Nephron (organoid): ENCODE results near the gene YWHAQ.

Source experiments
- H3K27ac Mint-ChIP-seq, 3 experiments: 2 replicates each; pipeline ENCODE4 v1.8.0; 2020; ENCODE audit warnings: mixed read lengths in 3 of 3, mild to moderate bottlenecking in 2 of 3, moderate library complexity in 1 of 3
- H3K27me3 Mint-ChIP-seq: 2 replicates; pipeline ENCODE4 v1.8.0; 2021; ENCODE audit warnings: low read depth, mild to moderate bottlenecking, moderate library complexity, mixed read lengths
- H3K36me3 Mint-ChIP-seq: 2 replicates; pipeline ENCODE4 v1.8.0; 2020; ENCODE audit warnings: low read depth, mixed read lengths
- H3K4me1 Mint-ChIP-seq: 2 replicates; pipeline ENCODE4 v1.8.0; 2020; ENCODE audit warnings: mixed read lengths
- H3K4me3 Mint-ChIP-seq, 3 experiments: 2 replicates each; pipeline ENCODE4 v1.8.0; 2020; ENCODE audit warnings: mild to moderate bottlenecking in 3 of 3, mixed read lengths in 3 of 3, moderate library complexity in 2 of 3
- H3K9me3 Mint-ChIP-seq: 2 replicates; pipeline ENCODE4 v1.8.0; 2020; ENCODE audit warnings: mixed read lengths
- TF ChIP-seq, protein P1 (sequence below), 3 experiments: fragments of 200-600 bp; sonication (generic); IDR thresholded peaks; one replicate each; pipeline ENCODE4 v1.5.0; 2021; ENCODE audit warnings: antibody characterized with exemption in 3 of 3; ENCODE audit not compliant: unreplicated experiment in 3 of 3

The YWHAQ gene

DNA sequence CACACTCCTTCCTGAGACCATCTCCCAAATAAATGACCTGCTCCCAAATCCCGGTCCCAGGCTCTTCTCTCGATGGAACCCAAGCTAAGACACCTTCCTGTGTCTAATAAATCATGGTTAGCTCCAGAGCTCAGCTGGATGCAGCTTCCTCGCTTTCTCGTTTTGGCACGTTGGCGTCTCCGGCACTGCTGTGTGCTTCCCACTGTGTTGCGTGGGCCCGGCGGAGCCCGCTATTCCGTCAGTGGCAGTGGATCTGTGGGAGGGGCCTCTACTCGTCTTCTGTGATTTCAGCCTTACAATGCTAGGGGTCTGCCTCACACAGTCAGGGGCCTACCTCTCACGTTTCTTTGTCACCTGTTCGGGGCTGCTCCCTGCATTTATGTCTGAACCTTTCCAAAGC, 29.4 kb upstream of the YWHAQ start:
- Mint-ChIP-seq H3K27ac (no peak overlapping the region), H3K4me3 (no peak overlapping the region), H3K36me3 (no peaks in the 10 kb centered on the region), H3K4me1 (peaks cover 14% of the 10 kb centered on the region), H3K9me3 (peaks cover 3% of the 10 kb centered on the region), H3K27me3 (peaks cover 30% of the 10 kb centered on the region)
- TF ChIP-seq, protein P1, sequence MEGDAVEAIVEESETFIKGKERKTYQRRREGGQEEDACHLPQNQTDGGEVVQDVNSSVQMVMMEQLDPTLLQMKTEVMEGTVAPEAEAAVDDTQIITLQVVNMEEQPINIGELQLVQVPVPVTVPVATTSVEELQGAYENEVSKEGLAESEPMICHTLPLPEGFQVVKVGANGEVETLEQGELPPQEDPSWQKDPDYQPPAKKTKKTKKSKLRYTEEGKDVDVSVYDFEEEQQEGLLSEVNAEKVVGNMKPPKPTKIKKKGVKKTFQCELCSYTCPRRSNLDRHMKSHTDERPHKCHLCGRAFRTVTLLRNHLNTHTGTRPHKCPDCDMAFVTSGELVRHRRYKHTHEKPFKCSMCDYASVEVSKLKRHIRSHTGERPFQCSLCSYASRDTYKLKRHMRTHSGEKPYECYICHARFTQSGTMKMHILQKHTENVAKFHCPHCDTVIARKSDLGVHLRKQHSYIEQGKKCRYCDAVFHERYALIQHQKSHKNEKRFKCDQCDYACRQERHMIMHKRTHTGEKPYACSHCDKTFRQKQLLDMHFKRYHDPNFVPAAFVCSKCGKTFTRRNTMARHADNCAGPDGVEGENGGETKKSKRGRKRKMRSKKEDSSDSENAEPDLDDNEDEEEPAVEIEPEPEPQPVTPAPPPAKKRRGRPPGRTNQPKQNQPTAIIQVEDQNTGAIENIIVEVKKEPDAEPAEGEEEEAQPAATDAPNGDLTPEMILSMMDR (IDR thresholded peaks at IDR 0.05; ENCODE audit: unreplicated experiment in 3 of 3), result no peak

DNA sequence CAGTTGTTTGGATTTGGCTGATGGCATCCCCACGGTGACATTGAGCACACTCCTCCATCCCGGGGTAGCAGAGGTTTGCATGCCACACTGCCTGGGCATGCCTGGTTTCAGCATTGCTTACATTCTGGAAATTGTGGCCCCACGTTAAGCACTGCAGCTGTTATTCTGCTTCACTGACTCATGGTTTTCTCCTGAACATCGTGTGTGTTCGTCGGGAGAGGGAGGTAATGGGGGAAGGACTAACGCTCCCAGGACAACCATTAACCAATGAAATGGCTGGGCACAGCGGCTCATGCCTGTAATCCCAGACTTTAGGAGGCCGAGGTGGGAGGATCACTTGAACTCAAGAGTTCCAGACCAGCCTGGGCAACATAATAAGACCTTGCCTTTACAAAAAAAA, 28.2 kb upstream of the YWHAQ start:
- TF ChIP-seq, protein P1 (IDR thresholded peaks at IDR 0.05; ENCODE audit: unreplicated experiment in 3 of 3), result no peak
- Mint-ChIP-seq H3K4me3 (no peak overlapping the region), H3K27ac (no peak overlapping the region), H3K9me3 (peaks cover 3% of the 10 kb centered on the region), H3K4me1 (peaks cover 18% of the 10 kb centered on the region), H3K27me3 (peaks cover 23% of the 10 kb centered on the region), H3K36me3 (no peaks in the 10 kb centered on the region)

DNA sequence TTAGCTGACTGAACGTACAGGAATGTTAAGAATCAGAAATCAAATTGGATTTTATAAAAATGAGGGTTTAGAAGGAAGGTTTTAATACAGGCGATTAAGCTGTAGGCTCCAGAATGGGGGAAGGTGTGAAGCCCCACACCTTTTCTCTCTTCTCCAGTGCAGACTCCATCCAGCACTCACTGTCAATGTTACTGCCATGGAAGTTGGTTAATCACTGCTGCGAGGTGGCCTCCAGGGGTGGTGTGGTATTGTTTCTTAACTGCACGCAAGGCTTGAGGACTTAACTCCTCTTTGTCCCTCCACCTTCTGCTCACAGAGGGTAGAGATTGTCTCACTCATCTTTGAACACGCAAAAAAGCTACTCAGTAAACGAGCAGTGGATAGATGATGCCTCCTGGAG, 26.9 kb upstream of the YWHAQ start:
- Mint-ChIP-seq H3K9me3 (peaks cover 3% of the 10 kb centered on the region), H3K36me3 (no peaks in the 10 kb centered on the region), H3K27me3 (peaks cover 23% of the 10 kb centered on the region), H3K4me1 (peaks cover 22% of the 10 kb centered on the region), H3K27ac (no peak overlapping the region), H3K4me3 (no peak overlapping the region)
- TF ChIP-seq, protein P1 (IDR thresholded peaks at IDR 0.05; ENCODE audit: unreplicated experiment in 3 of 3), result no peak

DNA sequence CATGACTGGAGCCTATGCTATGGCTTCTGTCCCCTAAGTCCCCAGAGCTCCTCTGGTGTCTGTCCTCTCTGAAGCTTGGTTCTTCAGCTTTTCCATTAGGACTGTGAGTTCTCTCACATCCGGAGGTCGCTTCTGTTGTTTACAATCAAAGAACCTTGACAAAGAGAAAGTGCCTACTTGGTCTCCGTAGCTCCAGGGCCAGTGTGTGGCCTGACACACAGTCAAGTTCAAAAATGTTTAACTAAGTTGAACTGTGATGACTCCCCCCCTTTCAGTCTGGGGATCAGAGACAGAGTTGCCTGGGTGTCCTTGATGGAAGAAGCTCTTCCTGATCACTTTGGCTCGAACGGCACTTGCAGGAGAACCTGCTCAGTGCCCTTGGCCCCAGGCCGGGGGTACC, 26.3 kb upstream of the YWHAQ start:
- Mint-ChIP-seq H3K4me1 (peaks cover 22% of the 10 kb centered on the region), H3K27me3 (peaks cover 28% of the 10 kb centered on the region), H3K4me3 (no peak overlapping the region), H3K27ac (no peak overlapping the region), H3K9me3 (peaks cover 3% of the 10 kb centered on the region), H3K36me3 (no peaks in the 10 kb centered on the region)
- TF ChIP-seq, protein P1 (IDR thresholded peaks at IDR 0.05; ENCODE audit: unreplicated experiment in 3 of 3), result no peak

DNA sequence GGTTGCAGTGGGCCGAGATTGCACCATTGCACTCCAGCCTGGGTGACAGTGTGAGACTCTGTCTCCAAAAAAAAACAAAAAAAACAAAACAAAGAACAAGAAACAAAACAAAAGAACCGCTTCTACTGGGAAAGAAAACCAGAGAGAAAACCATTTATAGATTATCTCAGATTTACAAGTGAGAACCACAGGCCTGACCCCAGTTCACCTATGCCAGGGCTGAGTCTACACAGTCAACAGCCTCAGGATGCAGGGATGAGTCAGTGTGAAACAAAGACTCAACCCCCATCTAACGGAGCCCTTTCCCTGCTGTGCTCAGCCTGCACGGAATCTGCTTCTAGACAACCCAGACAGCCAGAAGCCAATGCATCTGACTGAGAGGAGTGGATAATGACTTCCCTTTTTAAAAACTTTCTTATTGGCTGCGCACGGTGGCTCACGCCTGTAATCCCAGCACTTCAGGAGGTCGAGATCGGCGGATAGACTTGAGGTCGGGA, 25.5 kb upstream of the YWHAQ start:
- Mint-ChIP-seq H3K4me3 (no peak overlapping the region), H3K27ac (no peak overlapping the region), H3K36me3 (no peaks in the 10 kb centered on the region), H3K27me3 (peaks cover 31% of the 10 kb centered on the region), H3K4me1 (peaks cover 22% of the 10 kb centered on the region), H3K9me3 (peaks cover 3% of the 10 kb centered on the region)
- TF ChIP-seq, protein P1 (IDR thresholded peaks at IDR 0.05; ENCODE audit: unreplicated experiment in 3 of 3), result no peak

DNA sequence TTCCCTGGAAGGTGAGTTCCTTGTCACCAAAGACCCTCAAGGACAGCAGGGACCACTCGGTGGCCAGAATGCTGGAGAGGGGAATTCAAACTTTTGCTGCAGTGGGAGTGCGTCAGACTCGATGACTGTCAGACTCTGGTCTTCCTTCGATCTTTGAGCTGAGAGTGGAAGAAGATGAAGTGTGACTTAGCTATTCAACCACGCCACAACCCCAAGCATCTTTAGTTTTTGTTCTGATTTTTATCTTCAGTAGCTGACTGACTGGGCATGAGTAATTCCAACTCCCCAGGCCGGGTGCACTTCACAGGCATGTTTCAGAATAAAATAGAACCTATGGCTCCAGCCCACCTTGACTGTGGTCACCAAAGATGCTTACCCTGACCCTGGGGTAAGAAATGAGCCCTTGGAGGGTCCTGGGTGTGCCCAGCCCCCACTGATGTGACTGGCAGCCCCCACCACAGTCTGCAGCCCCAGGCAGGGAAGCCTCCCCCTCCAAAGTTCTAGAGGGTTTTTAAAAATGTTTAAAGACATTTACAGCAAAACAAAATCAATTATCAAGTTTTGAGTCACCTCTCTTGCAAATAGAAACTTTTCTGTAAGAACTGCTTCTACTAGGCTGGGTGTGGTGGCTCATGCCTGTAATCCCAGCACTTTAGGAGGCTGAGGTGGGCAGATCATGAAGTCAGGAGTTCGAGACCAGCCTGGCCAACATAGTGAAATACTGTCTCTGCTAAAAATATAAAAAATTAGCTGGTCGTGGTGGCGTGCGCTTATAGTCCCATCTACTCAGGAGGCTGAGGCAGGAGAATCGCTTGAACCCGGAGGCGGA, 24.9 kb upstream of the YWHAQ start:
- no peak overlapping the region for H3K4me3 Mint-ChIP-seq

More for the DNA sequence above, 24.9 kb upstream of the YWHAQ start:
- Mint-ChIP-seq H3K27me3 (peaks cover 31% of the 10 kb centered on the region), H3K9me3 (peaks cover 3% of the 10 kb centered on the region), H3K4me1 (peaks cover 22% of the 10 kb centered on the region), H3K36me3 (no peaks in the 10 kb centered on the region), H3K27ac (no peak overlapping the region)
- TF ChIP-seq, protein P1 (IDR thresholded peaks at IDR 0.05; ENCODE audit: unreplicated experiment in 3 of 3), result no peak
